AML-193 (cell line): ENCODE data around the gene RIPK4.

Source experiments
- DNase-seq, 2 experiments: peaks; one replicate each; lab custom pipeline; 2025; lab: John Stamatoyannopoulos, UW

RIPK4 gene

DNA sequence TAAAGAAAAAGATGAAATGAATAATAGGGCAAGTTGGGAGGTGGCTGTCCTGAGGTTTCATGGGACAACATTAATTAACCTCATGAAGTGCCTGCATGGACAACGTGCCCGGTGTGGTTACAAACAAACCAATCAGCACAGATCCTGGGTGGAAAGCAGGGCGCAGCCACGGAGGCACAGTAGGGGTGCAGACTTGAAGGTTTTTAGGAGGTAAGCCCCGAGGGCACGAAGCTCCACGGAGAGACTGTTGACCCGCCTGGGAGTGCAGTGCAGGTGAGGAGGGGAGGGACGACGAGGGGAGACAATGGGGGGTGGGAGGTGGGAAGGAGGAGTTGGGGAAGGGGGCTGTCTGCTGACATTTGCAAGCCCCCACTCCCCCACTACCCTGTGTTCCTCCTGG, 2.3 kb upstream of the RIPK4 start:
- DNase-seq: no peak

DNA sequence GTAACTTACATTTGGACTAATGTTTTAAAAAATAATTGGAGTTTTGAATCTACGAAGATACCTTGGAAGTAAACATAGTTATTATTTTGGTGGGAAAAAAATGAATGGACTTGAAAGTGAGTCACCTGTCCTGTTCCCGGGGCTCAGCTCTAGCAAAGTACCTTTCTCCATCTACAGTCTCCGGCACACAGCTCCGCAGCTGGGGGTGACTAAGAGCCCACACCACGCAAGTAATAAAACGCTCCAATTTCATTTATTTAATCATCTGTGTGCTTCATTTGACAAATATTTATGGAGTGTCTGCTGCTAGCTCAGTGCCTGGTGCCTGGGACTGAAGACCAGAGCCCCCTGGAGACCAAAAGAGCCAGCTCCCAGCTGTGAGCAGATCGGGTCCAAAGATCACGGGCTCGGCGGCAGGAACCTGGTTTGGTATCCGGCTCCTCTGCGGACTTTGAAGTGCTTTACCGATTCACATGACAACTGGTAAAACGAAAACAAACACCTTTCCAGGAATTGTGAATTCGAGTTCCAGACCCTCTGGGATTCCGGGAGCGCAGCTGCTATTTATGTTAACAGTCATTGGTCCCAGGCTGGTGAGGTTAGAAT, 1.7 kb upstream of the RIPK4 start:
- DNase-seq: no peak

DNA sequence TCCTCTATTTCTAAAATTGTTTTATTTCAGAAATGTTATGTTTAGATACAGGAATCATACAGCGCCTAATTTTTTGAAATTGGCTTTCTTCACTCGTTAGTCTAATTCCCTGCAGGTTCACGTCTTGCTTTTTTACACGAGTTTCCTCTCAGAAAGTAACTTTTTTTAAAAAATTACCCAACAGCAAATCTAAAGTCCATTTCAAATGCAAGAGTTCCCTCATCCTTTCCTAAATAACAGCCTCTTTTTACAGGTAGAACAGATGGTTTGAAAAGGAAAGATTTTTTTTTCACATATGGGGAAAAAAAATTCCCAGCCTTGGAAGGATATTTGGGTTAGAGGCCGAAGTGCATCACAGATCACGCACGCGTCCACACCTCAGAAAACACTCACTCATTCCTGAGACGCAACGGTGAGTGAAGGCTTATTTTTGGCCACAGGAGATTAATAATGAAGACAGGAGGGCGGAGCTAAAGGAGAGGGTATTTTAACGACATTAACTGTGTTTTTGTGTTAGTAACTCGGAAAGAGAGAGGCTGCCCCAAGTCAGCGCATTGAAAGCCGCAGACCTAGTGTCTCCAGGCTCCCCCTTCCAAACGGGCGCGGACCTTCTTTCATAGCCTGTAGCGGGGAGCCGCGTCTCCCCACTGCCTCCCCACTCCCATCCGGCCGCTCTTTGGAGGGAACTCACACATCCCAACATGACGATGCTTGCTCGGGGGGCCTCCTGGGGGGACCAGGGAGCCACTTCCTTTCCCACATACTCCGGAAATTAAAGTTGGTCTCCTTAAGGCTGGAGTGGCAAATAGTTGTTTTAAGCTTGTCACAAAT, 969 bp upstream of the RIPK4 start:
- DNase-seq: no peak

DNA sequence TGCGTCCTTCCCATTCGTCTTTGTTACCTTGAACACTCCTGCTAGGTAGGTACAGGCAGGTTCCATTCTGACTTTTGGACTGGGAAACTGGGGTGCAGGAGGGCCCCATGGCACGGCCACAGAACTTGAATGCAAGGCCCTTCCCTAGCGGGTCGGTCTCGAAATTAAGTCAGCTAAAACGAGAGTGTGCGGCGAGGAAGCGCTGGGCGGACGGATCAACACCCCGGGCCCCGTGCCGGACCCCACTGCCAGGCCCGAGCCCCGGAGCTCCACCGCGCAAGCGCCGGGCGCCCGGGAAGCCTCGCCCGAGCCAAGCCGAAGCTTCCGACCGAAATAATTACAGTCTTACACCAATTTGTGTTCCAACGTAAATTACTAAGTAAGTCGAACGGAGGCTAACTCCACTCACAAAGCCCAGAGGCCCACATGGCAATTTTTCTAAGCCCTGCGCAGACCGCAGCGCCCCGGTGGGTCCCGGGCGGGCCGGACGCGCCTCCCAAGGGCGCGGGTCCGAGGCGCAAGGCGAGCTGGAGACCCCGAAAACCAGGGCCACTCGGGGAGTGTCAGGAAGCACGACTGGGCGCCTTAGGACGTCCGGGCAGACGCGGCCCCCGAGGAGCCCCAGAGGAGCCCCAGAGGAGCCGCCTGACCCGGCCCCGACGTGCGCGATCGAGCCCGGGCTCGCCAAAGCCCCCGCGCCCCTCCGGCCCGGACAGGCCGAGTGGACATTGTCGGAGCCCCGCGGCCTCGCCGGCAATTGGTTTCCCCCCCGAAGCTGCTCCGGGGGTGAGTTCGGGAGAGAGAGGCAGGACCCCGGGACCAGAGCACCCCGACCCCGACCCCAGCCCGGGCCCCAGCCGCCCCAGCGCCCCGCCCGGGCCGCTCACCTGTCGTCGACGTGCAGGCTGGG, 624 bp downstream of the RIPK4 start:
- DNase-seq: no peak

DNA sequence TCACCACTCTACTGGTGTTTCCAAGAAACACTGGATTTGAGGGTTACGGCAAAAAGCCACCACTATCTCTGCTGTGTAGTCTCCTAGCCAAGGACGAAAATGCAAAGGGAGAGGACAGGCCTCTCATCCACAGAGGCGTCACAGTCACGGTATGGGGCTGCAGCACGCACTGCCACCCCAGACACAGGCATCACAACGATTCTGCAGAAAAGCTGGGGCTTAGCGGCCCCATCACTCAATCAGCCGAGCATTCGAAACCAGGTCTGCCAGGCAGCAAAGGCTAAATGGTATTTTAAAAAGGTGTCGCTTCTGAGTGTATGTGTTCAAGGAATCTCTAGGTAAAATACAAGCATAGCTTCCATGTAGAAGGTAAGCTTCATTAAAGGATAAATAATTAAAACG, 1.4 kb downstream of the RIPK4 start:
- no peak for DNase-seq

DNA sequence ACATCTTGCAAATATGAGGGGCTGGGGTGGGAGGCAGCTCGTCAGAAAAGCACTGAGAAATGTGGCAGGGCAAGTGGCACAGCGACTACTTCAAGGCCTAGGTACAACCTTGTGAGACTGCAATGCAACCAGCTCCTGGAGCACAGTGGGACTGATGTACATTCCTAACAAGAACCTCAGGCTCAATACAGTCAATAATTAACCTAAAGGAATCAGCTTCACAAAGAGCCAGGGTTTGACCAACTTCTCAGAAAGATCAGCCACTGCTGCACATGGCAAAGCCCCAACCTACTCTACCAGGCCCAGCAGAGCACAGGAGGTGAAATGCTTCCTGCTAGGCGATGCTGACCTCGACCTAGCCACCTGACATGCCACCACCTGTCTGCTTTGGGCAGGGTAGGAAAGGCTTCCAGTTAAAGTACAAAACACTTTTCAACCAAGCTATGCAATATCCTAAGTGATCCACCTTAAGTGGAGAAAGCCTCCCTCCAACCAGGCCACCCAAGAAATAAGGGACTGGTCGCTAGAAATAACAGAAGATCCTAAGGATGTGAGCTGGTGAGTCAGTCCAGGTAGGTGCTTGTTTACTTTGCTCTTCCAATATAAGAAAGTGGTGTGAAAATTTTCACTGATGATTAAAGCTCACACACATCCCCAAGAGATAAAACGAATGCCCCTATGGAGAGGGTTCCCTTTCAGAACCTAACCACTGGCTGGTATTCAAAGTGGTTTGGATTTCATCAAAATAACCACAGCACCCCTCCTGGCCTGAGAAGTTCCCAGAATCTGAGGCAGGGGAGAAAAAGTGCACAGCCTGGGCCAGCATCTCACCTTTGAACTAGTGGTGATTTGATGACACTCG, 2.1 kb downstream of the RIPK4 start:
- DNase-seq: no peak

DNA sequence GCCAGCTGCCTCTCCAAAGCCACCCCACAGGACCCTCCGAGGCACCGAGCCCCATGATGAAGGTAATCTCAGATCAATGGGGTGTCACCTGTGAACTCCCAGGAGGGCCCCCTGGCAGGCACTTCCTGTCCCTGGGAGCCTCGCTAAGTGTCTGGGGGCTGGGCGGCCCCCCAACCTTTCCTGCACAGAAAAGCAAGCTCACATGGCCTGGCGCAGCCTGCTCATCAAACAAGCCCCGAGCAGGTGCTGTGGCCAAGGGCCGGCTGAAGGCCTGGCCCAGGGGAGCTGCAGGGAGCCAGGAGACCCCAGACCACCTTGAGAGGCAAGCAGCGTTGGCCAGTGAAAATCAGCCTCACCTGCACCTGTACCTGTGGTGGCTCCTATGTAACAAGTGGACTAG, 2.9 kb downstream of the RIPK4 start:
- DNase-seq: no peak

DNA sequence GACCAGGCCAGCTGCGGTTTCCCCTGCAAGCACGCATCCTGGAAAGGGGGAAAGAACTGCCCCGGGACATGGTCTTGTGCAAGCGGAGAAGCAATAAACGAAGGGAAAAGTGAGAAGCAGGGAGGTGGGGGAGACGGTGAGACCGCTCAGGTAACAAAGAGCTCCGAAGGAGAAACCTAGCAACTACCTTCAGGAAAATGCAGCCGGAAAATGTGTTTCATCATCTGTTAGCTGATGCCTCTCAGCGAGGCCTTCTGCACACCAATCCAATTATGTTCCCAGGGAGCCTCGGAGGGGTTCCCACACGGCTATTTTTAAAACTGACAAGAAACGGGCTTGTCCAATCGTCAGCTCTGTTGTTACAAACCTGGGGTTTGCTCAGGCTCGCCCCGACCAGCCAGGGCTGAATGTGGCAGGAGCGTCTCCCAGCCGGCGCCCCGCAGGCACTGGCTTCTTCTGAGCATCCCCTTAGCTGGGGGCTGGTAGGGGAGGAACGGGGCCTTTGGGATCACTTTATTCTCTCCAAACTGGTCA, 3.4 kb downstream of the RIPK4 start:
- DNase-seq: no peak

DNA sequence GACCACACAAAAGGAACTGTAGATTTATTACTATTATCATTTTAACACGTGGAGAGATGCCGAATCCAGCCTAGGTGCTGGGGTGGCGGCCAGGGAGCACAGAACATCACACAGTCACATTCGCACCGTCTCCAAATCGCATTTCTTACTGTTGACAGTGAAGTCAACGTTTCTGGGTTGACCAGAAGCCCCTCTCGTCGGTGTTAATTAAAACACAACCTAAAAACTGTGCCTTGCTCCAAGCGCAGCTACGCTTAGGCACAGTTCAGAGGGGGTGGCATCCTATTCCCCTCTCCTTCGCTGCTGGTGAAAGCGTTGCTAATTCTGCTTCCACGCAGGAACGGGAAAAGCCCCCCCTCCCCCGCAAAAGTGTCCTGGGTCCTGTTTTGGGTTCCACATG, 4.1 kb downstream of the RIPK4 start:
- no peak for DNase-seq

DNA sequence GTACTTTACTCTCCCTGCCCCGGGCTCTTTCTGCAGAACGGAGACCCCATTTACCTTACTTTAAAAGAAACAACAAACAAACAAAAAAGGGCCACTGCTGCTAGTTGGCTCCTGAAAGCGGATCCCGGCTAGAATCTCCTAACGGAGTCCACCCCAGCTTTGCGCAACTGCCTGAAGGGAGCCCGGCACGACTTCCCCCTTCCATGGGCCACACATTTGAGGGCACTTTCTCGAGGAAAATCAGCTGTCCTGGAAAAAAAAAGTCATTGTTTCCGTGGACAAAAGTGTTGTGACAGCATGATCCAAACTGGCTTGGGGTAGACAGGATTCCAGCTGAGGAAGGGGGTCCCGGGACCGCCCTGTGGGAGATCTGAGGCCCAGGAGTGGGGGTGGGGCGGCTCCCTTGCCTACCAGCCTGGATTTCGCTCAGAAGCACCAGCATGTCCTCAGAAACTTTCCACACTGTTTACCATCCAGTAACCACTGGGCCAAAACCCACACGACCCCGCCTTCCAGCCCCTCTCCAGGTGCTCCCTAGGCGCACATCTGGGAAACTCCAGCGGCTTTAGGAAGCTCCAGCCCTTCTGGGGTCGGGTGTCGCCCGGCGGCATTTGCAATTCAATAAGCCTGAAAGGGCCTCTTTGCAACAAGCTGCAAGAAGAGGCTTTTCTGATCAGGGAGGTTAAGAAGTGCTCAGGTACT, 4.8 kb downstream of the RIPK4 start:
- no peak for DNase-seq

DNA sequence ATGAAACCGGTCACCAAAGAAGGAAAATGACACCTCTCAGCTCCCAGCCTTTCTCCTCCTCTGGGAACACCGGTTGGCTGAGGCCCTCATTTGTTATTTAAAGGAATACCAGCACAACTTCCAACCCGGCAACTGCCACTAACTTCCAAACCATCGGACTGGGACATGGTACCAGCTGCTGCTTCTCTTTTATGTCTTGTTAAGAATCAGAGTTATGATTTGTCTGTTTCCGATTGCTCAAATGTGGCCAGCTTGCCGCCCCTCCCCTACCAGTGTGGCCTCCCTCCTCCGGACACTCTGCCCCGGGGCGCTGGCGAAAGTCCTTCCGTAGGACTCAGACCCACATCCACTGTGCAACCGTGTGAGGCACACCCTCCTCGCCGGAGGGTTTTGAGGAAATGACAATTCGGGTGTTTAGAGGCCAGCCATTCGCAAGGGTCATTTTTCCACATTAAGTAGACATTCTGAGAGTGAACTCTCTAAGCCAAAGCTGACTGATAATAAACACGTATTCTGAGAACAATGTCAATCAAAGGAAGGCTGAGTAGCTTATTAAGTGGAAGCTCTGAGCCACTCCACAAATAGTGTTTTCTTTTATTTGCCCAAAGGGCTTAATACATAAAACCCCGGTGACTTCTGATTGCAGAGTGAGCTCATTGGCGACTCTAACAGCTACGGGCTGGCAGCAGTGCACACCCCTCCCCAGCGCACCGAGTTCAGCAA, 5.5 kb downstream of the RIPK4 start:
- no peak for DNase-seq

DNA sequence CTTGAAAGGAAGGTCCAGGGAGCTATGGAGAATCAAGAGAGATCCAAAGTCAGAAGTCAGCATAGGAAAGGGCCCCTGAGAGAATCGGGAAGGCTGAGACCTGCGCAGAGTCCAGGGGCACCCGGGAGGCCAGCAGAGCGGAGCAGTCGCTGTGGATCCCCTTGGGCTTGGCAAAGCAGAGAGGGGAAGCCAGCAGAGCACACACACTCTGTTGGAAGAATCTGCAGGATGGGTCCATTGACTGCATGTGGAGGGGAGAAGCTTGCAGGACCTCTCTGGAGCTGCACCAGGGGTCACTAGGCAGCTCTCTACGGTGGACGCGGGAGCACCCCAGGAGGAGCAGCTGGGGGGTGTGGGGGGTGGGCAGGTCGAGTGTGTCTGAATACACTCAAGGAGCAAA, 6.4 kb downstream of the RIPK4 start:
- DNase-seq: no peak

DNA sequence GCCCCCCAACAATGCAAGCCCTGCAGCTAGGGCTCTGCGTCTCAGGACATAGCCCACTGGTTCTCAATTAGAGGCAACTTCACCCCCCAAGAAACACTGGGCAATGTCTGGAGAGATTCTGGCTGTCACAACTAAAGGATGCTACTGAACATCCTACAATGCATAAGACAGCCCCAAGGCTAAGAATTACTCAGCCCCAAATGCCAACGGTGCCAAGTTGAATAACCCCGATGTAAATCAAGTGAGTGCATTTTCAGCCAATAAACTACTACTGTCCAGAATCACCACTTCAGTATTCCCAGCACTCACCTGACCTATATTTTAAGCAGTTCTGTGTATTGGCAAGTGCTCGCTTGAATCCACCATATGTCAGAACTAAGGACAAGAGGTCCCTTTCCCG, 6.9 kb downstream of the RIPK4 start:
- DNase-seq: no peak

DNA sequence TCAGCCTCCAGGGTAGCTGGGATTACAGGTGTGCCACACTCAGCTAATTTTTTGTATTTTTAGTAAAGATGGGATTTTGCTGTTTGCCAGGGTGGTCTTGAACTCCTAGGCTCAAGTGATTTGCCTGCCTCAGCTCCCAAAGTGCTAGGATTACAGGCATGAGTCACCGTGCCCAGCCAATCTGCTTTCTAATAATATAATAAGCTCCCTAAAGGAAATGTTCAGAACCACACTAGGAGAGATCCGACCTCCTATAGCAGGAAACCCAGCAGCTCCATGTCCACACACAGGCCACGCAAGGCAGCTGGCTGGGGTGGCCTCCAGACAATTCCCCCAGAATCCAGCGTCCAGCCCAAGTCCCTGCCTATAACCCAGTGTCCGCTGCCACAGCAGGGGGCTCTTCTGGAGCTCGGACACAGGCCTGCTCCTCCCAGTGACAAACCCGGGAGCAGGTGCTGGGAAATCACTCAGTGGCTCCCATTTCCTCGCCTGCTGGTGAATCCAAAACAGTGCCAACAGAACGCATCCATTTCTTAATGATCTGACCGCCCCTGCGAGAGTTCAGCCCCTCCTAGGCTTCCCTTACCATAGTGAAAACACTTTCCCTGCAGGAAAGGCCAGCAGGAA, 7.5 kb downstream of the RIPK4 start:
- no peak for DNase-seq

DNA sequence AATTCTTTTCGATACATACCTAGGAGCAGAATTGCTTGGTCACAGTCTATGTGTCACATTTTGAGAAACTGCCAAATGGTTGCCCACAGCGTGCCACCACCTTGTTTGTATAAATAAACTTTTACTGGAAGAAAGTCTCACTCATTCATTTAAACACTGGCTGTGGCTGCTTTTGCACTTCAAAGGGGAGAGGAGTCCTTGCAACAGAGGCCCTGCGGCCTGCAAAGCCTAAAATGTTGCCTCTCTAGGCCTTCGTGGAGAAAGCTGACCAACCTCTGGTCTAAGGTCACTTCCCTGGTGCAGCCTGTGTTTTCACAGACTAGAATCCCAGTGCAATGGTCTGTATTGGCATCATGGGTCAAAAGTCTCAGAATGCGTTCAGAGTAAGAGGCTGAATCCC, 8.3 kb downstream of the RIPK4 start:
- no peak for DNase-seq

DNA sequence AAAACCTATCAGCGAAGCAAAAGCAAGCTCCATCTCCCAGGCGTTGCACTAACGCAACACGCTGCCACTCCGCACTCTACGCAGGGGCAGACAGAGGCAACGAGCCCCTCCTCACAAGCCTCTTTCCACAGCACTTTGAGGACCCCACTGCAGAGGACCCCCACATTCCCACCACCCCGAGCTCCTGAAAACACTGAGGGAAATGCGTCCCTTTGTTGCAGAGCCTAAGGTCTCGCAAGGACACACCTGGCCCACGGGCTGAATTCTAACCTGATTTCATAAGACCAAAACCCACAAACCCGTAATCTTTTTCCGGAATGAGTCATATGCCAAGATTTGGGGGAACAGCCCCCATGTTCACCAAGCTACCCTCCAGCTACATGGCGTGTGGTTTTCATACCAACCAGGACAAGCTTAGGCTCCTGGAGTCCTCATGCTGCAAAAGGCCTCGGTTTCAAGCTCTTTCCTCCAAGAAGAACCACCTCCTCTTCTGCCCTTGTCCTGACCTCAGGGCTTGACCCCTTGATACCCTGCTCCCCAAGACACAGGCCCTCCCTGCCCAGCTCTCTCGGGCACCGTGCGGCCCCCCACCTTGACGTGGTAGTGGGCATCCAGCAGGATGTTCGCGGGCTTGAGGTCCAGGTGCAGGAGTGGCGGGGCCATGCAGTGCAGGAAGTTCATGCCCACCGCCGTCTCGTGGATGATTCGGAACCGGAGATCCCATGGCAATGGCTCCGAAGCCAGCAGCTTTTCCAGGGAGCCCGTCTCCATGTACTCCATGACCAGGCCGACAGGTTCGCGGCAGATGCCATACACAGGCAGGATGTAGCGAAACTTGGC, 10.7 kb downstream of the RIPK4 start:
- DNase-seq: no peak

DNA sequence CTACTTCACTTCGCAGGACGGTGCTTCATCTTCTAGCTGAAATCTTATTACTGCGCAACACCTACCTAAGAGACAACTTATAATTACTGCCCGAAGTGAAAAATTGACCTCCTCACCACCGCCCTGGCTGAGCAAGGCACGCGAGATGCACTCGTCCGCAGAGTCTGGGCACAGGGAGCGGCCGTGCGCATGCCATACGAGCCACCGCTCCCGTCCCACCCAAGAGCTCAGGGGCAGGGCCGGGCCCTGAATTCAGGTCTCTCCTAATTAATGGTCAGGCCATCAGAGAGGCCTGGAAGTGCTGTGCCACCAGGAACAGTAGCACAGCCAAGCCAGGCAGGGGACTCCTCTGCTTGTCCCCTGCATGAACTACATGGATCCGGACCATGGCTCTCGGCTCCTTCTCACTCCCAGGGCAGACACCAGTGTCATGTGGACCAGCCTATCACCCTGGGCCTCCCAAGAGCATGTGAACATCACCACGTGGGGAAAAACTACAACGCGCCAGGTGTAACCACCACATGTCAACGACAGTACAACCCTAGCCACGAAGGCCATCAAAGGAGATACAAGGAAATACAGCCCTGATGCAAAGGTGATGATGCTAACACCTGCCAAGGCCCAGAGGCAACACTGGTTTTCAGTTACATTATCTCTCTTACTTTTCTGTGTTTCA, 11.5 kb downstream of the RIPK4 start:
- DNase-seq: no peak

DNA sequence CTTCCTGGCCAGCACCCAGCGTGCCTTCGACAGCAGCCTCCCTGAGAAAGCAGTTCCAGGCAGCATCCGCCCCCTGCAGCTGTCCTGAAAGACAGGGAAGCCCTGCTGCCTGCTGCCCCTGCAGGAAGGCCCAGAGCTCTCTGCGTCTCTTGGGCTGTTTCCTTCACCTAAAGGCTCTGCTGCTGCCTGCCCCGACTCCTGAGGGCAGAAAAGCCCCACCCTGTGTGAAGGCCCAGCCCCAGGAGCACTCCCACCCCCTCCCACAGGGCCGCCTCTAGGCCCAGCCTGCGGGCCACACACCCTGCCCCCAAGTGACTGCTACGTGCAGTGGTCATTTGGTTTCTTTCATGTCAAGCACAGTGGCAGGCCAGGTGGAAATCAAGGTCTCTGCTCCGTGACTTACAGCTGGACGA, 12.4 kb downstream of the RIPK4 start:
- DNase-seq: no peak
